ENCODE results near the gene LOXHD1. TPM values are rescaled to one million over a fixed set of nuclear protein-coding genes. Genes with fewer than 3 reads are reported as not detected.

LOXHD1 gene
- total and polyA plus RNA-seq, 2 of the 13 experiments (the other 11 are each of a cell fraction or from before 2014, with no cell fraction given): not detected

DNA sequence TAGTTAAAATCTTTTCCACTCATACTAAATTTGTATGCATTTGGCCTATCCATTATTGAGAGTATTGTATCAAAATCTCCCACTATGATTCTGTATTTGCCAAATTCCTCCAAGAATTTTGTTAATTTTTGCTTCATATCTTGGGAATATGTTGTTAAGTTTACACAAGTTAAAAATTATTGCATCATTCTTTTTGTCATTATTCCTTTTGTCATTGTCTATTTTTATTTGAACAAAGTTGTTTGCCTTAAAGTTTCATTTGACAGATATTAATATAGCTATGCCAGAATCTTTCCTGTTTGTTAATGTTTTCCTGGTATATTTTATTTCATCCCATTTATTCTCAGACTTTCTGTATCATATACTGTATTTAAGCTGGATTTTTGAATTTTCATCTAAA, 41.3 kb downstream of the LOXHD1 start:
- no peaks in the 10 kb centered on the region for H3K27me3 ChIP-seq (ENCODE audit: control insufficient read depth in 1 of 2, insufficient read depth in 2 of 2, low read length in 2 of 2)
- TF ChIP-seq PHF8 (CRISPR knock-in tag; IDR thresholded peaks at IDR 0.05): no peak
- TF ChIP-seq, protein P1, sequence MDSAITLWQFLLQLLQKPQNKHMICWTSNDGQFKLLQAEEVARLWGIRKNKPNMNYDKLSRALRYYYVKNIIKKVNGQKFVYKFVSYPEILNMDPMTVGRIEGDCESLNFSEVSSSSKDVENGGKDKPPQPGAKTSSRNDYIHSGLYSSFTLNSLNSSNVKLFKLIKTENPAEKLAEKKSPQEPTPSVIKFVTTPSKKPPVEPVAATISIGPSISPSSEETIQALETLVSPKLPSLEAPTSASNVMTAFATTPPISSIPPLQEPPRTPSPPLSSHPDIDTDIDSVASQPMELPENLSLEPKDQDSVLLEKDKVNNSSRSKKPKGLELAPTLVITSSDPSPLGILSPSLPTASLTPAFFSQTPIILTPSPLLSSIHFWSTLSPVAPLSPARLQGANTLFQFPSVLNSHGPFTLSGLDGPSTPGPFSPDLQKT (CRISPR knock-in tag; IDR thresholded peaks at IDR 0.05; ENCODE audit: borderline replicate concordance): no peak
- no peak for TF ChIP-seq TSC22D2 (CRISPR knock-in tag; IDR thresholded peaks at IDR 0.05; ENCODE audit: borderline replicate concordance)
- in situ Hi-C loops (cut with HindIII; ENCODE audit: extremely low pct_ligation_motif_present, low pct_unique_long_range_greater_than_20kb): no loop called here

DNA sequence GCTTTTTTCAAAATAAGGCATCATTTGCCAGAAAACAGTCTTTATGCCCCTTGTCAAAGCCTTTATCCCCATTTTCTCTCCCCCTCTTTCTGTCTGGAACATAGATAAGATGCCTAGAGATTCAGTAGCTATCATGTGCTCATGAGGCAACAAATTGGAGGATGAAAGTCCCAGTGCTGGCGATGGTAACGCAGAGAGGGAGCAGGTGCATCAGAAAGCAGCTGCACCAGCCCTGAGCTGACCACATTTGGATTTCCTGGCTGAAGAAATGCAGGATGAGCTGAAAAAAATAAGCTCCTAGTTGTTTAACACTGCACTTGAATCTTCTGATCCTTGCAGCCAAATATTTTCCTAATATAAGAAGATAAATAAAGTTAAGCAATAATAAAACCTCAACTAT, 48.0 kb downstream of the LOXHD1 start:
- H3K9me3 ChIP-seq (ENCODE audit: low read length): no peaks in the 10 kb centered on the region
- DNase-seq (ENCODE audit: low spot score): no peak
- H3K27ac ChIP-seq (ENCODE audit: extremely low read length, insufficient read depth, low read length): no peak overlapping the region
- no peaks in the 10 kb centered on the region for H3K4me1 ChIP-seq (ENCODE audit: insufficient read depth, low read length)
- WGBS (ENCODE audit: low lambda C conversion rate): 0% methylated on average over 2 of the region's 2 CpGs
- POLR2A ChIA-PET: no interaction called here
- peaks cover 0 to 3% of the 10 kb centered on the region in 2 experiments; a peak in 2 of 5 replicates for H3K27me3 ChIP-seq (ENCODE audit: control insufficient read depth in 1 of 2, insufficient read depth in 2 of 2, low read length in 2 of 2)
- H3K79me2 ChIP-seq (ENCODE audit: insufficient read depth, low read length): no peaks in the 10 kb centered on the region
- no peak overlapping the region for H3K9ac ChIP-seq (ENCODE audit: insufficient read depth, low read depth, low read length)
- intact Hi-C loops (cut with micrococcal nuclease; ENCODE audit: unreplicated experiment) (no loop called here), in situ Hi-C loops (cut with HindIII; ENCODE audit: extremely low pct_ligation_motif_present, low pct_unique_long_range_greater_than_20kb) (no loop called here)
- CTCF ChIA-PET (ENCODE audit: low intra/inter-chr PET ratio, low total read pairs): no interaction called here
- H3K36me3 ChIP-seq (replicated peaks in 1 of 2; ENCODE audit: control insufficient read depth in 1 of 2, insufficient read depth in 2 of 2, low read length in 2 of 2): no peaks in the 10 kb centered on the region
- H3K4me2 ChIP-seq (ENCODE audit: low read depth, low read length): no peak overlapping the region
- BruUV-seq (replicated peaks): no TSS peak
- H2AFZ ChIP-seq (ENCODE audit: low read length): no peak overlapping the region
- FAIRE-seq: no peak
- no peaks in the 10 kb centered on the region for H4K20me1 ChIP-seq (ENCODE audit: insufficient read depth, low read length)
- H3K4me3 ChIP-seq (replicated peaks in 1 of 3; ENCODE audit: insufficient read depth in 1 of 3, low read depth in 2 of 3, low read length in 3 of 3): no peak overlapping the region
- ATAC-seq: no peak
- no peak for TF ChIP-seq NFIB (CRISPR knock-in tag; IDR thresholded peaks at IDR 0.05; ENCODE audit: borderline replicate concordance)
- TF ChIP-seq SOX13 (IDR thresholded peaks at IDR 0.05): no peak
- no peak for TF ChIP-seq SOX13 (CRISPR knock-in tag; conservative IDR thresholded peaks at IDR 0.05 in 1 of 2, IDR thresholded peaks at IDR 0.05 in 1 of 2)
- TF ChIP-seq TBP (CRISPR knock-in tag; IDR thresholded peaks at IDR 0.05): no peak
- TF ChIP-seq, protein P2, sequence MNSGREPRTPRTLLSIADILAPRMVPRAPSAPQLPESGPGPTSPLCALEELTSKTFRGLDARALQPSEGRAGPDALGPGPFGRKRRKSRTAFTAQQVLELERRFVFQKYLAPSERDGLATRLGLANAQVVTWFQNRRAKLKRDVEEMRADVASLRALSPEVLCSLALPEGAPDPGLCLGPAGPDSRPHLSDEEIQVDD (CRISPR knock-in tag; IDR thresholded peaks at IDR 0.05; ENCODE audit: borderline replicate concordance): no peak
- no peak for TF ChIP-seq ZNF546 (CRISPR knock-in tag; conservative IDR thresholded peaks at IDR 0.05)
- no peak for TF ChIP-seq ZFP62 (CRISPR knock-in tag; IDR thresholded peaks at IDR 0.05)
- TF ChIP-seq, protein P3, sequence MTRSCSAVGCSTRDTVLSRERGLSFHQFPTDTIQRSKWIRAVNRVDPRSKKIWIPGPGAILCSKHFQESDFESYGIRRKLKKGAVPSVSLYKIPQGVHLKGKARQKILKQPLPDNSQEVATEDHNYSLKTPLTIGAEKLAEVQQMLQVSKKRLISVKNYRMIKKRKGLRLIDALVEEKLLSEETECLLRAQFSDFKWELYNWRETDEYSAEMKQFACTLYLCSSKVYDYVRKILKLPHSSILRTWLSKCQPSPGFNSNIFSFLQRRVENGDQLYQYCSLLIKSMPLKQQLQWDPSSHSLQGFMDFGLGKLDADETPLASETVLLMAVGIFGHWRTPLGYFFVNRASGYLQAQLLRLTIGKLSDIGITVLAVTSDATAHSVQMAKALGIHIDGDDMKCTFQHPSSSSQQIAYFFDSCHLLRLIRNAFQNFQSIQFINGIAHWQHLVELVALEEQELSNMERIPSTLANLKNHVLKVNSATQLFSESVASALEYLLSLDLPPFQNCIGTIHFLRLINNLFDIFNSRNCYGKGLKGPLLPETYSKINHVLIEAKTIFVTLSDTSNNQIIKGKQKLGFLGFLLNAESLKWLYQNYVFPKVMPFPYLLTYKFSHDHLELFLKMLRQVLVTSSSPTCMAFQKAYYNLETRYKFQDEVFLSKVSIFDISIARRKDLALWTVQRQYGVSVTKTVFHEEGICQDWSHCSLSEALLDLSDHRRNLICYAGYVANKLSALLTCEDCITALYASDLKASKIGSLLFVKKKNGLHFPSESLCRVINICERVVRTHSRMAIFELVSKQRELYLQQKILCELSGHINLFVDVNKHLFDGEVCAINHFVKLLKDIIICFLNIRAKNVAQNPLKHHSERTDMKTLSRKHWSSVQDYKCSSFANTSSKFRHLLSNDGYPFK (CRISPR knock-in tag; IDR thresholded peaks at IDR 0.05; ENCODE audit: borderline replicate concordance): no peak
- TF ChIP-seq REXO4 (CRISPR knock-in tag; IDR thresholded peaks at IDR 0.05; ENCODE audit: borderline replicate concordance): no peak
- TF ChIP-seq ZNF547 (CRISPR knock-in tag; IDR thresholded peaks at IDR 0.05): no peak
- TF ChIP-seq MTA3 (CRISPR knock-in tag; IDR thresholded peaks at IDR 0.05): no peak
- no peak for TF ChIP-seq JDP2 (CRISPR knock-in tag; IDR thresholded peaks at IDR 0.05; ENCODE audit: borderline replicate concordance)

More for the DNA sequence above, 41.3 kb downstream of the LOXHD1 start:
- ATAC-seq (no peak), DNase-seq (ENCODE audit: low spot score) (no peak), FAIRE-seq (no peak)
- H3K9ac ChIP-seq (ENCODE audit: insufficient read depth, low read depth, low read length): no peak overlapping the region
- no peak overlapping the region for H3K27ac ChIP-seq (ENCODE audit: extremely low read length, insufficient read depth, low read length)
- intact Hi-C loops (cut with micrococcal nuclease; ENCODE audit: unreplicated experiment): no loop called here
- BruUV-seq (replicated peaks): no TSS peak
- no peak overlapping the region for H2AFZ ChIP-seq (ENCODE audit: low read length)
- no peaks in the 10 kb centered on the region for H4K20me1 ChIP-seq (ENCODE audit: insufficient read depth, low read length)
- peaks cover 8% of the 10 kb centered on the region; the same call in 1 of the 2 replicates for H3K4me1 ChIP-seq (ENCODE audit: insufficient read depth, low read length)
- ChIA-PET CTCF (ENCODE audit: low intra/inter-chr PET ratio, low total read pairs) (no interaction called here), POLR2A (no interaction called here)
- no peaks in the 10 kb centered on the region for H3K36me3 ChIP-seq (replicated peaks in 1 of 2; ENCODE audit: control insufficient read depth in 1 of 2, insufficient read depth in 2 of 2, low read length in 2 of 2)
- no peaks in the 10 kb centered on the region for H3K9me3 ChIP-seq (ENCODE audit: low read length)
- H3K79me2 ChIP-seq (ENCODE audit: insufficient read depth, low read length): no peaks in the 10 kb centered on the region
- H3K4me3 ChIP-seq (replicated peaks in 1 of 3; ENCODE audit: insufficient read depth in 1 of 3, low read depth in 2 of 3, low read length in 3 of 3): no peak overlapping the region
- no peak overlapping the region for H3K4me2 ChIP-seq (ENCODE audit: low read depth, low read length)
